Osteoblast (primary cell): Measurements from ENCODE around the gene CALM3. TPM values are rescaled to one million over a fixed set of nuclear protein-coding genes. Genes with fewer than 3 reads are reported as not detected.
A peak's percentile ranks its signal among the peaks of the same experiment; 100 is the strongest.

Experiments
- DNase-seq: peaks from one replicate; pipeline ENCODE4 v3.0.0; 2011; ENCODE audit warnings: low spot score, mixed read lengths; ENCODE audit not compliant: insufficient read length; ENCODE audit errors: missing footprints
- H2AFZ ChIP-seq: 2 replicates; pipeline ENCODE4 v1.6.0; 2011; ENCODE audit warnings: mild to moderate bottlenecking, low read length
- H3K27ac ChIP-seq: 2 replicates; pipeline ENCODE4 v1.5.1; 2011; ENCODE audit warnings: mild to moderate bottlenecking, low read depth, low read length, moderate library complexity
- H3K27me3 ChIP-seq: 2 replicates; pipeline ENCODE4 v1.6.0; 2012; ENCODE audit warnings: mild to moderate bottlenecking, control low read depth, inconsistent platforms, low read length, moderate library complexity; ENCODE audit not compliant: insufficient read depth
- H3K36me3 ChIP-seq: 2 replicates; pipeline ENCODE4 v1.5.1; 2011; ENCODE audit warnings: mild to moderate bottlenecking, low read length, control low read depth, moderate library complexity; ENCODE audit not compliant: insufficient read depth
- H3K4me1 ChIP-seq: 2 replicates; pipeline ENCODE4 v1.5.1; 2011; ENCODE audit warnings: mild to moderate bottlenecking, low read length, control low read depth, moderate library complexity; ENCODE audit not compliant: insufficient read depth
- H3K4me2 ChIP-seq: 2 replicates; pipeline ENCODE4 v1.6.0; 2011; ENCODE audit warnings: mild to moderate bottlenecking, low read length; ENCODE audit not compliant: insufficient read depth
- H3K4me3 ChIP-seq: fragments of 200-600 bp; sonication (generic); 3 replicates; pipeline ENCODE4 v1.5.1; 2012; ENCODE audit warnings: mild to moderate bottlenecking, low read length, inconsistent platforms; ENCODE audit not compliant: insufficient read depth
- H3K79me2 ChIP-seq: 2 replicates; pipeline ENCODE4 v1.6.0; 2012; ENCODE audit warnings: mild to moderate bottlenecking, low read length, control low read depth, inconsistent platforms; ENCODE audit not compliant: insufficient read depth
- H3K9me3 ChIP-seq: 2 replicates; pipeline ENCODE4 v1.5.1; 2011; ENCODE audit warnings: low read depth, low read length, control low read depth
- H4K20me1 ChIP-seq: 2 replicates; pipeline ENCODE4 v1.6.0; 2012; ENCODE audit warnings: mild to moderate bottlenecking, low read length, control low read depth; ENCODE audit not compliant: insufficient read depth
- total RNA-seq: library from RNA; depleted of rRNA; stranded (reverse); fragments of >200 nt; gene quantifications from 2 replicates; pipeline ENCODE4 v1.2.3, GENCODE V29; 2012
- TF ChIP-seq, protein P1 (sequence below): IDR thresholded peaks from 2 replicates; pipeline ENCODE4 v1.5.1; 2011; ENCODE audit warnings: mild to moderate bottlenecking, low read depth, low read length, moderate library complexity; ENCODE audit errors: extremely low read depth

CALM3 gene
- total RNA-seq, 1 donor, result 124 TPM

- TF ChIP-seq, protein P1, sequence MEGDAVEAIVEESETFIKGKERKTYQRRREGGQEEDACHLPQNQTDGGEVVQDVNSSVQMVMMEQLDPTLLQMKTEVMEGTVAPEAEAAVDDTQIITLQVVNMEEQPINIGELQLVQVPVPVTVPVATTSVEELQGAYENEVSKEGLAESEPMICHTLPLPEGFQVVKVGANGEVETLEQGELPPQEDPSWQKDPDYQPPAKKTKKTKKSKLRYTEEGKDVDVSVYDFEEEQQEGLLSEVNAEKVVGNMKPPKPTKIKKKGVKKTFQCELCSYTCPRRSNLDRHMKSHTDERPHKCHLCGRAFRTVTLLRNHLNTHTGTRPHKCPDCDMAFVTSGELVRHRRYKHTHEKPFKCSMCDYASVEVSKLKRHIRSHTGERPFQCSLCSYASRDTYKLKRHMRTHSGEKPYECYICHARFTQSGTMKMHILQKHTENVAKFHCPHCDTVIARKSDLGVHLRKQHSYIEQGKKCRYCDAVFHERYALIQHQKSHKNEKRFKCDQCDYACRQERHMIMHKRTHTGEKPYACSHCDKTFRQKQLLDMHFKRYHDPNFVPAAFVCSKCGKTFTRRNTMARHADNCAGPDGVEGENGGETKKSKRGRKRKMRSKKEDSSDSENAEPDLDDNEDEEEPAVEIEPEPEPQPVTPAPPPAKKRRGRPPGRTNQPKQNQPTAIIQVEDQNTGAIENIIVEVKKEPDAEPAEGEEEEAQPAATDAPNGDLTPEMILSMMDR, result no peak
- H3K27ac ChIP-seq, result peak overlapping the region; percentile 86
- H3K36me3 ChIP-seq, result no peaks in the 10 kb centered on the region
- H2AFZ ChIP-seq, result no peak overlapping the region
- H4K20me1 ChIP-seq, result no peaks in the 10 kb centered on the region
- H3K79me2 ChIP-seq, result peaks cover 16% of the 10 kb centered on the region
- no peak overlapping the region for H3K4me3 ChIP-seq
- no peak for DNase-seq
- peak overlapping the region; percentile 78 for H3K4me2 ChIP-seq
- no peaks in the 10 kb centered on the region for H3K9me3 ChIP-seq
- H3K27me3 ChIP-seq, result no peaks in the 10 kb centered on the region
- peaks cover 52% of the 10 kb centered on the region for H3K4me1 ChIP-seq
These were observed 19.1 kb downstream of the CALM3 start for GRCh38 chr19:46620267-46620666.

DNA sequence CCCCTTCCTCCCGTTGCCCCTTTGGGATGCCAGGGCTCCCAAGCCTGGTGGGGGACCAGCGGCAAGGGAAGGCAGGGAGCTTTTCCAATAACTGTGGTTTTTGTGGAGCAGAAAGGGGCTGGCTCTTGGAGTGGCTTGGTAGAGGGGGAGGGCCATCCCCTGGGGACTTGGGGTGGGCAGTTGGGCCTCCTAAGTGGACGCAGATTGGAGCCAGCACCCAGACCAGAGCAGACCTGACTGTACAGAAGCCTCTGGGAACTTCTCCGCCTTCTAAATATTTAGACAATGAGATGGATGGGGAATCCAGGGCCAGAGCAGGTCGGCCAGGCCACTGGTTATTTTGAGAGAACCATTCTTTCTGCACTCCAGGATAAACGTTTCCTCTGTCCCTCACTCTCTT is 19.6 kb downstream of the CALM3 start:
- Histone ChIP-seq H3K36me3 (no peaks in the 10 kb centered on the region), H3K79me2 (peaks cover 16% of the 10 kb centered on the region), H4K20me1 (no peaks in the 10 kb centered on the region), H3K4me1 (peaks cover 57% of the 10 kb centered on the region), H3K27ac (peak overlapping the region; percentile 86), H3K4me2 (peak overlapping the region; percentile 78), H3K9me3 (no peaks in the 10 kb centered on the region), H3K27me3 (no peaks in the 10 kb centered on the region), H2AFZ (peak overlapping the region; percentile 80), H3K4me3 (peak overlapping the region; percentile 44)
- TF ChIP-seq, protein P1, result no peak
- DNase-seq, result peak; percentile 96

DNA sequence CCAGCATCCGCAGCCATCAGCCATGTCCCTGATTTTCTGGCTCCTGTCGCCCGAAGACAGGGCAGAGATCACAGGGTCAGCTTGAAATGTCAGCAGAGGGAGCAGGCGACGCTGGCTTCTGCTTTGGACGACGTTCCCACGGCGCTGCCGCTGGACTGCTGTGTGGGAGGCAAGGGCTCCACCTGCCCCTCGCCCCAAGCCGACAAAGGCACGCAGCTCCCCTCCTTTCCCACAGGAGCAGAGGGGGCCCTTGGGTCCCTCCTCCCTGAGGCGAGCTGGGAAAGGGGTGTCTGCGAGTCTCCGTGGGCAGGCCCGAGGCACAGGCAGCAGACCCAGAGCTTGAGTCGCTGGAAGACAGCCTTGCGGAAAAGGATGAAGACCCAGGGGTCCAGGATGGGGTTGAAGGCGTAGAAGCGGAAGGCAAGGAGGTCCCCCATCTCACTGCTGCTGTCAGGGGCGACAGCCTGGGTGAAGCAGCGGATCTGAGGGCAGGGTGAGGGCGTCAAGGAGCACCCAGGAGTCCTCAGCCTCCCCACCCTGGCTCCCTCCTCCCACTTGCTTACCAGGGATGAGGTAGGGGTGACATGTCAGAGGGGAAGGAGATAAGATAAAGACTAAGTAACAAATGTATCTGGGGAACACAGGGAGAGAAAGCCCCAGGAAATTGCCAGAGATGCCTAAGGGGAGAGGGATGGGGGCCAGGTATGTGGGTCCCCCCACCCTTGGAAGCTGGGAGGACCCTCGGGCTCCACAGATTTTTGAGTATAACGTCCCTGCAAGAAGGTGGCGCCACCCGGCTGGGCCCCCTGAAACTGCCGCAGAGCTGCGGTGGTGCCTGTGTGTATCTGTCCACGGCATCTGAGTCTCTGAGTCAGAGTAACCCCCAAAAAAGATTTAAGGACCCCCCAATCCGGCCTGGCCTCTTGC is 20.3 kb downstream of the CALM3 start:
- peak overlapping the region; percentile 44 for H3K4me3 ChIP-seq
- H3K9me3 ChIP-seq, result no peaks in the 10 kb centered on the region
- DNase-seq, result peak; percentile 87
- H3K36me3 ChIP-seq, result no peaks in the 10 kb centered on the region
- peaks cover 61% of the 10 kb centered on the region for H3K4me1 ChIP-seq
- peak overlapping the region; percentile 78 for H3K4me2 ChIP-seq
- H2AFZ ChIP-seq, result peak overlapping the region; percentile 80
- peaks cover 16% of the 10 kb centered on the region for H3K79me2 ChIP-seq
- H4K20me1 ChIP-seq, result no peaks in the 10 kb centered on the region
- no peaks in the 10 kb centered on the region for H3K27me3 ChIP-seq
- TF ChIP-seq, protein P1, result peak; percentile 15
- peak overlapping the region; percentile 86 for H3K27ac ChIP-seq

- Histone ChIP-seq H3K27me3 (no peaks in the 10 kb centered on the region), H3K27ac (peak overlapping the region; percentile 86), H2AFZ (no peak overlapping the region), H3K4me1 (peaks cover 55% of the 10 kb centered on the region), H3K4me2 (peak overlapping the region; percentile 78), H4K20me1 (no peaks in the 10 kb centered on the region), H3K36me3 (no peaks in the 10 kb centered on the region), H3K79me2 (peaks cover 16% of the 10 kb centered on the region), H3K4me3 (no peak overlapping the region), H3K9me3 (no peaks in the 10 kb centered on the region)
- no peak for DNase-seq
- TF ChIP-seq, protein P1, result no peak
These were observed 21.0 kb downstream of the CALM3 start for GRCh38 chr19:46622118-46622446.
